ENCODE data around the gene NEK8.
A peak's percentile ranks its signal among the peaks of the same experiment; 100 is the strongest.

Gene NEK8

DNA sequence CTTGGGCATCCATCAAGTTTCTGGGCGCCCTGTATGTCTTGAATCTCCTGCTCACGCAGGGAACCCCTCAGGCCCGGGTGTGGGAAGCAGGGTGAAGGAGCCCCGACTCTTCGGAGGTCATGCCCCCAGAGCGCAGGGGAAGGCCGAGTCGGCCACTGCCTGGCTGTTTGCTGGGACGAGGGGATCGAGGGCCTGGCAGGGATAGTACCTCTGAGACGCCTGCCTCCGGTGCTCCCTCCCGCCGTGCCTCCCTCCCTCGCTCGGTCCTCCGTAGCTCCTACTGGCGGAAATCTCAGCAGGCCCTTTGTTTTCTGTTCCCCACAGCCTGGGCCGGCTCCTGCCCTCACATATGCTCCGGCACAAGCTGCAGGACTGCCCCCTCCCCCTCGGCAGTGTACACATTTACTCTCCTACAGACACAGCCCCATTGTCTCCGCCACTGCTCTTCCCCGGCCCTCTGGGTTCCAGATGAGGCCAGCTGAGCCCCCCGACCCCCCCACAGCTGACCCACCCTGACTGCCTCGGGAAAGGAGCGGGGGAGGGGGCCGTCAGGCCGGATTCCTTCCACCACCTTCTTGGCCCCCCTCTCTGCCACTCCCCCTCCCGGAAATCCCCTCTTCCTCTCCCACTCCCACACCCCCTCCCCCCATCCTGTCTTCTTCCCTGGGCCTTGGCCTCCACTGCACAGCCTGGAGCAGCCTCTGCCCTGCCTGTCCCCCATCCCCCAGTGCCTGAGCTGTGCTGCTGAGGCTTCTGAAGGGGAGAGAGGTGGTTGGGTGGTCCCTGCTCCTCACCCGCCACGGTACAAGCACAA is 16.6 kb downstream of the NEK8 start:
- Mint-ChIP-seq H3K9me3 (no peaks in the 10 kb centered on the region), H3K27ac (peak overlapping the region; percentile 93 to 95), H3K27me3 (no peaks in the 10 kb centered on the region), H3K4me1 (peaks cover 74% of the 10 kb centered on the region), H3K4me3 (peak overlapping the region; percentile 96)
- DNase-seq (peak in 1 of 2 donors; percentile 43), ATAC-seq (peak; percentile 18)

DNA sequence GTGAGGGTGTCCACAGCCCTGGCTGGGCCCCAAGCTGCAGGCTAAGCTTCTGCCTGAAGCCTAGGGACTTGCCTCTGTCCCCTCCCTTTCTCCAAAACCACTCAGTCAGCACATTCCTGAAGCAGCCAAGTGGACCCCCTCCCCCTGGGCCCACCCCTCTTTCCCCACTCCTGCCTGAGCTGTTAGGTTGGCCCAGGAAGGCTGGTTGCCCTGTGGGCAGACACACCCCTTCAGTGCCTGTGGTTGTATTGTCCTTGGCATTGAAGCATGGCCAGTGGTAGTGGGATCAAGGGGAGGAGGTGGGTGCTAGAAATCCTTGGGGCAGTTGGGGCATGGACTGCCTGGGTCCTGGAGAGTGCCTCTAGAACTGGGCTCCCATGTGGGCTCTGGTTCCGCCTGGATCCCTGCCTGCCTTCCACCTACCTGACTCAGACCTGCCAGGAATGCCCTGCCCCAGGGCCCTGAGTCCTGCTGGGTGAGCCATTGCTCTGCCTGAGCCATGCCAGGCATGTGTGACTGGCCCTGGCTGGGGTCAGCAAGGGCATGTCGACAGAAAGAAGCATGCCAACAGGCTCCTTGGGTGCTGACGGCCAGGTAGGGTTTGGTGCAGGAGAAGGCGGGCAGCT is 17.3 kb downstream of the NEK8 start:
- no peak for ATAC-seq
- no peak for DNase-seq
- H3K27me3 Mint-ChIP-seq: no peaks in the 10 kb centered on the region
- H3K4me3 Mint-ChIP-seq: peak overlapping the region; percentile 96
- H3K27ac Mint-ChIP-seq: peak overlapping the region; percentile 93 to 95
- H3K9me3 Mint-ChIP-seq: no peaks in the 10 kb centered on the region
- H3K4me1 Mint-ChIP-seq: peaks cover 67% of the 10 kb centered on the region

GRCh38 chr17:28746611-28747050 is 18.0 kb downstream of the NEK8 start:
- Mint-ChIP-seq H3K27me3 (no peaks in the 10 kb centered on the region), H3K4me1 (peaks cover 60% of the 10 kb centered on the region), H3K9me3 (no peaks in the 10 kb centered on the region), H3K27ac (peak overlapping the region in 1 of 2 donors; percentile 42), H3K4me3 (peak overlapping the region; percentile 96)
- no peak for DNase-seq
- ATAC-seq: no peak

- ATAC-seq: no peak
- Mint-ChIP-seq H3K9me3 (no peaks in the 10 kb centered on the region), H3K27ac (peak overlapping the region in 1 of 2 donors; percentile 90), H3K27me3 (no peaks in the 10 kb centered on the region), H3K4me1 (peaks cover 55% of the 10 kb centered on the region), H3K4me3 (peak overlapping the region; percentile 96)
- no peak for DNase-seq
Observed at GRCh38 chr17:28747051-28747691, 18.6 kb downstream of the NEK8 start.

DNA sequence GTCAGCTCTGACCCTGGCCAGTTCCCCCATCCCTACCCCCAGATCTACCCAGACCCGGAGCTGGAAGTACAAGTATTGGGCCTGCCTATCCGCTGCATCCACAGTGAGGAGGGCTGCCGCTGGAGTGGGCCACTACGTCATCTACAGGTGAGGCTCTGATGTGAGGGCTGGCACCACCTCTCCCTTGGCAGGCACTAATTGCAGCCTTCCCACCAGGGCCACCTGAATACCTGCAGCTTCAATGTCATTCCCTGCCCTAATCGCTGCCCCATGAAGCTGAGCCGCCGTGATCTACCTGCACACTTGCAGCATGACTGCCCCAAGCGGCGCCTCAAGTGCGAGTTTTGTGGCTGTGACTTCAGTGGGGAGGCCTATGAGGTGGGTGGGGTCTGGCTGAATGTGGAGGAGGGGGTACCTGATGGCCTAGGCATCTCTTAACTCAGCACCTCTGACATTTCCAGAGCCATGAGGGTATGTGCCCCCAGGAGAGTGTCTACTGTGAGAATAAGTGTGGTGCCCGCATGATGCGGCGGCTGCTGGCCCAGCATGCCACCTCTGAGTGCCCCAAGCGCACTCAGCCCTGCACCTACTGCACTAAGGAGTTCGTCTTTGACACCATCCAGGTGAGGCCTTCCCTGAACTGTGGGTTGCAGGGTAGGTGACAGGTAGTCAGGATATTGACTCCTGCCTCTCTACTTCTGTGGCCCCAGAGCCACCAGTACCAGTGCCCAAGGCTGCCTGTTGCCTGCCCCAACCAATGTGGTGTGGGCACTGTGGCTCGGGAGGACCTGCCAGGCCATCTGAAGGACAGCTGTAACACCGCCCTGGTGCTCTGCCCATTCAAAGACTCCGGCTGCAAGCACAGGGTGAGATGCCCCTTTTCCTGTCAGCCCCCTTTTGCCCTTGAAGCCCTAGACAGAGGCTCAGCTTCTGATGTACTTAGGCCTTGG is 19.5 kb downstream of the NEK8 start:
- Mint-ChIP-seq H3K4me3 (peak overlapping the region; percentile 42 to 62), H3K27ac (peak overlapping the region in 1 of 2 donors; percentile 90), H3K4me1 (peaks cover 45% of the 10 kb centered on the region), H3K27me3 (no peaks in the 10 kb centered on the region), H3K9me3 (no peaks in the 10 kb centered on the region)
- DNase-seq: no peak
- ATAC-seq: no peak

DNA sequence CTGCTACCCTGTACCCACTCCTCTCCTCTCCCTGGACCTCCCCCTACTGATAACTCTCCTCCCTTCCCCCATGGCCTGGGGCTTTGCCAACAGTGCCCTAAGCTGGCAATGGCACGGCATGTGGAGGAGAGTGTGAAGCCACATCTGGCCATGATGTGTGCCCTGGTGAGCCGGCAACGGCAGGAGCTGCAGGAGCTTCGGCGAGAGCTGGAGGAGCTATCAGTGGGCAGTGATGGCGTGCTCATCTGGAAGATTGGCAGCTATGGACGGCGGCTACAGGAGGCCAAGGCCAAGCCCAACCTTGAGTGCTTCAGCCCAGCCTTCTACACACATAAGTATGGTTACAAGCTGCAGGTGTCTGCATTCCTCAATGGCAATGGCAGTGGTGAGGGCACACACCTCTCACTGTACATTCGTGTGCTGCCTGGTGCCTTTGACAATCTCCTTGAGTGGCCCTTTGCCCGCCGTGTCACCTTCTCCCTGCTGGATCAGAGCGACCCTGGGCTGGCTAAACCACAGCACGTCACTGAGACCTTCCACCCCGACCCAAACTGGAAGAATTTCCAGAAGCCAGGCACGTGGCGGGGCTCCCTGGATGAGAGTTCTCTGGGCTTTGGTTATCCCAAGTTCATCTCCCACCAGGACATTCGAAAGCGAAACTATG is 20.4 kb downstream of the NEK8 start:
- Mint-ChIP-seq H3K9me3 (no peaks in the 10 kb centered on the region), H3K27ac (no peak overlapping the region), H3K27me3 (no peaks in the 10 kb centered on the region), H3K4me1 (peaks cover 43% of the 10 kb centered on the region), H3K4me3 (peak overlapping the region; percentile 35 to 62)
- ATAC-seq (no peak), DNase-seq (no peak)

DNA sequence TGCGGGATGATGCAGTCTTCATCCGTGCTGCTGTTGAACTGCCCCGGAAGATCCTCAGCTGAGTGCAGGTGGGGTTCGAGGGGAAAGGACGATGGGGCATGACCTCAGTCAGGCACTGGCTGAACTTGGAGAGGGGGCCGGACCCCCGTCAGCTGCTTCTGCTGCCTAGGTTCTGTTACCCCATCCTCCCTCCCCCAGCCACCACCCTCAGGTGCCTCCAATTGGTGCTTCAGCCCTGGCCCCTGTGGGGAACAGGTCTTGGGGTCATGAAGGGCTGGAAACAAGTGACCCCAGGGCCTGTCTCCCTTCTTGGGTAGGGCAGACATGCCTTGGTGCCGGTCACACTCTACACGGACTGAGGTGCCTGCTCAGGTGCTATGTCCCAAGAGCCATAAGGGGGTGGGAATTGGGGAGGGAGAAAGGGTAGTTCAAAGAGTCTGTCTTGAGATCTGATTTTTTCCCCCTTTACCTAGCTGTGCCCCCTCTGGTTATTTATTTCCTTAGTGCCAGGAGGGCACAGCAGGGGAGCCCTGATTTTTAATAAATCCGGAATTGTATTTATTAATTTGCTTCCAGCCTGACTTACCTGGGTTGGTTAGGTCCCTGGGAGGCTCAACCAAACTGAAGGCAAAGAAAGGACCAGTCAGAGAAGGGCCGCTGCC is 21.1 kb downstream of the NEK8 start:
- DNase-seq: no peak
- peaks cover 43% of the 10 kb centered on the region for H3K4me1 Mint-ChIP-seq
- peak; percentile 4 for ATAC-seq
- H3K9me3 Mint-ChIP-seq: no peaks in the 10 kb centered on the region
- no peaks in the 10 kb centered on the region for H3K27me3 Mint-ChIP-seq
- H3K27ac Mint-ChIP-seq: peak overlapping the region in 1 of 2 donors; percentile 55
- peak overlapping the region; percentile 54 to 62 for H3K4me3 Mint-ChIP-seq

DNA sequence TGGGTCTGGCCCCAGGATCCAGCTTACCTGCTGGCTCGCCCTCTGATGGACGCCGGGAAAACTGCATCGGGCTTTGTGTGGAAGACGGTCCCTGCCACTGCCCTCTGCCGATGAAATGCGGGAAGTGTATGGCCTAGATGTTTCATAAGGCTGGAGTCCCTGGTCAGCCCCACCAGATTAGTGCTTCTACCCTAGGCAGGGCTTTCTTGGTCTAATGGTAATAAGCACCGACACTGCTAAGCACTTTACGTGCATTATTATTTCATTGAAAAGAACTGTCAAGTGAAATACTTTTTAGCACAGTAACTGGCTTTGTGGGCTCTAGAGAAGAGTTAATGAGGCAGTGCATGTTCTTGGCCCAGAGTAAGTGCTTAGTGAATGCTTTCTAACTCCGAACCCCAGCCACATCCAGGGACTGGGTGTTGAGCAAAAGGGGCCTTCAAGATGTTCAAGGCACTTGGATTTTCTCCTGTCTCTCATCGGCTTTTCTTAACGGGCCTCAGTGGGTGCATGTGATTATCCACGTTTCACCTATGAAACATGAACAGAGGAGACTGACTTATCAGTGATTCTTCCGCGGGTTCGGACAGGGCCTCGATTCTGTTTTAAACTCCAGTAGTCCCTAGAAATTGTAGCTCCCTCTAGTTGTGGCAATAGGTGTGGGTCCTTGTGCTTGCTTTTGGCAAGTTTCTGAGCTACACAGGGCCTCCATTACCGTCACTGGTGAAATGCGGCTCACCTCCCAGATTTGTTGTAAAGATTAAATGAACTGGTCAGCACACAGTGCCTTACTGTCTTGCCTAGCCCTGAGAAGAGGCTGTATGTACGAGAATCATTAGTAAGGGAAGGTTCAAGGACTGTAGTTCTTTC is 21.8 kb downstream of the NEK8 start:
- Mint-ChIP-seq H3K9me3 (no peaks in the 10 kb centered on the region), H3K27ac (peak overlapping the region in 1 of 2 donors; percentile 55), H3K4me3 (peak overlapping the region; percentile 33 to 54), H3K27me3 (no peaks in the 10 kb centered on the region), H3K4me1 (peaks cover 43% of the 10 kb centered on the region)
- DNase-seq (peak; percentile 88), ATAC-seq (peak; percentile 85)

- Mint-ChIP-seq H3K9me3 (no peaks in the 10 kb centered on the region), H3K4me1 (peaks cover 32% of the 10 kb centered on the region), H3K27me3 (no peaks in the 10 kb centered on the region), H3K4me3 (no peak overlapping the region), H3K27ac (peak overlapping the region in 1 of 2 donors; percentile 12)
- ATAC-seq (no peak), DNase-seq (no peak)
Observed at GRCh38 chr17:28751600-28752366, 23.2 kb downstream of the NEK8 start.

DNA sequence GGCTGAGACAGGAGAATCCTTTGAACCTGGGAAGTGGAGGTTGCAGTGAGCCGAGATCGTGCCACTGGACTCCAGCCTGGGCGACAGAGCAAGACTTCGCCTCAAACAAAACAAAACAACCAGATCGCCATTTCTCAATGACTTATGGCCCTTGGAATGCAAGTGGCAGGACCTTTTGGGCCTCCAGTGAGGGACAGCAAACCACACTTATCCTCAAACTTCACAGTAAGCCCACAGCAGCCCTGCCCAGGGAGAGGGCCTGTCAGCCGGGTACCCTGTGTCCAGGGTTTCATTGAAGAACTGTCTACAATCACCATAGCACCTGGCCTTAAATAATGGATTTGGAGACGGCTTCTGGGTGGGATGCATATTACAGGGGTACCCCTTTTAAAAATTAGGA is 26.9 kb downstream of the NEK8 start:
- ATAC-seq (no peak), DNase-seq (no peak)
- Mint-ChIP-seq H3K27me3 (no peaks in the 10 kb centered on the region), H3K4me3 (no peak overlapping the region), H3K4me1 (peaks cover 5% of the 10 kb centered on the region), H3K9me3 (no peaks in the 10 kb centered on the region), H3K27ac (no peak overlapping the region)

DNA sequence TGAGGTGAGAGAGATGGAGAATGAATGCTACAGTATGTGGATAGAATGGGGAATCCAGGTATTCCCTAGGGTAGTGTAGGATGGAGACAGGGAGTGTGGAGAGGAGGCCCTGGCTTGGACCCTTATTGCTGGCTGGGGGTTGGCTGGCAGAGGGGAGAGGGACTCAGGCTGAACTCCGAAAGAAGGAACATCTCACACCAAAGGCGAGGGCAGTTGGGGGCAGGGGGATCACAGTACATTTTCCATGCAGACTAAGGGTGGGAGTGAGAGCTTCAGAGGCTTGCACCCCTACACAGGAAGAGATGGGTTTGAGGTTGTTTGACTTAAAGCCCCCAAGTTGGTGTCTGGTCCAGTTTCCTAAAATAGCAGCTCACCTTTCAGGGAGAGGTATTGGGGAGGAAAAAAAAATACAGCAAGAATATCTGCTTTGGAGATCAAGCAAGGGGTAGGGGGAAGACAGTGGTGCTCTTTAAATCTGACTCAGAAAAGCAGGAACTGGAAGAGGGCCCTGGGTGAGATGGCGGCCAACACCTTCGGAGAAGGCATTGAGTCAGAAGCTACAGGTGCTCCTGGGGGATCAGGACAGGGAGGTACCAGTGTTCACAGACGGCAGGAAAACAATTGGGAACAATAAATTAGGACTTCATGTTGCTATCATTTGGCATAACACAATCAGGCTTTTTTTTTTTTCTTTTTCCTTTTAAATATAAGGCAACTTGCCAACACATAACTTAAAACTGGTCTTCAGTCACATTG is 27.6 kb downstream of the NEK8 start:
- DNase-seq (no peak), ATAC-seq (no peak)
- H3K27ac Mint-ChIP-seq: peak overlapping the region in 1 of 2 donors; percentile 69
- no peaks in the 10 kb centered on the region for H3K27me3 Mint-ChIP-seq
- peaks cover 5% of the 10 kb centered on the region for H3K4me1 Mint-ChIP-seq
- no peaks in the 10 kb centered on the region for H3K9me3 Mint-ChIP-seq
- H3K4me3 Mint-ChIP-seq: no peak overlapping the region

DNA sequence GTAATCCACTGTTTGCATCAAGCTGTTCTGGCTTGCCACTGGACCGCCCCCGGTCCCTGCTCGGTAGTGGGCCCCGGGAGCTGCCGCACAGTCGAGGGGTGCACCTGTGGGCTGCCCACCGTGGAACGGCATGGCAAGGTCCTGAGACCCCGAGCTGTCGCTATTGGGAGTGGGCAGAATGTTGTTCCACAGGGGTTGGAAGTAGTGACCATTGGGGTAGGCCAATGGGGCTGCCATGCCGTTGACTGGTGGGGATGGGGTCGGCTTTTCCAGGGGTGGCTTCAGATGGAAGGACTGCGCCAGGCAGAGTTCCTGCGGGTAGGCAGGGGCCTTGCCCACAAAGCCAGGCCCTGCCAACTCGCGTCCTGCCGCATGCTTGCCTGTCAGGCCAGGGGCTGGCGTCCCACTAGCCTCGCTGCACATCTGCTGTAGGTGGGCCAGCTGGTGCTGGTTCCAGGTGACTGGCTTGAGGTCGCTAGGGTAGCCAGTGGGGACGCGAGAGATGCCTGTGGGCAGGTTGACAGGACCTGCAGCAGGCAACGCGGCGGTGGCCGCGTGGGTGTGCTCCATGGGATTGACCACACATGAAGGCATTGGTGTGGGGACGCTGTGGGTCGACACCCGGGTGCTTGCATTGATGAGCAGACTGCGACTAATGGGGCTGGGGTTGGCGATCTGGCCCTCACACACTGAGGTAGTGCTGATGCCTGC is 30.0 kb downstream of the NEK8 start:
- Mint-ChIP-seq H3K4me3 (peak overlapping the region in 1 of 2 donors; percentile 16), H3K27ac (peak overlapping the region in 1 of 2 donors; percentile 71), H3K4me1 (peaks cover 13% of the 10 kb centered on the region), H3K9me3 (no peaks in the 10 kb centered on the region), H3K27me3 (no peaks in the 10 kb centered on the region)
- DNase-seq (no peak), ATAC-seq (no peak)
